Right lobe of liver (tissue), 6 donors: Measurements from ENCODE around the gene GALNT15. TPM values are rescaled to one million over a fixed set of nuclear protein-coding genes. Genes with fewer than 3 reads are reported as not detected.

ENCODE experiments used
- ATAC-seq, 4 donors: fragments of 200-7000 bp; cut with Tn5 transposase; one replicate each; pipeline ENCODE4 v1.9.1; 2020; ENCODE audit warnings: mild to moderate bottlenecking in 4 of 4, moderate library complexity in 4 of 4
- DNase-seq, 3 donors: peaks; one replicate each; pipeline ENCODE4 v3.0.0-alpha.2; 2020
- H3K27ac ChIP-seq, 3 donors: fragments of 200-600 bp; one replicate each; pipeline ENCODE4 v1.8.0; 2022
- H3K27me3 ChIP-seq, 2 donors: fragments of 200-600 bp; one replicate each; pipeline ENCODE4 v1.8.0; 2022
- H3K36me3 ChIP-seq, 4 donors: fragments of 200-600 bp; sonication (generic) in 1 of 4; one replicate each; pipeline versions ENCODE4 v1.5.1 to v1.8.0; 2017 to 2022; ENCODE audit warnings: control low read depth in 1 of 4
- H3K4me1 ChIP-seq, 4 donors: fragments of 200-600 bp; sonication (generic) in 1 of 4; one replicate each; pipeline versions ENCODE4 v1.5.1 to v1.8.0; 2017 to 2022; ENCODE audit warnings: control low read depth in 1 of 4
- H3K4me3 ChIP-seq, 3 donors: fragments of 200-600 bp; one replicate each; pipeline ENCODE4 v1.8.0; 2022
- H3K9me3 ChIP-seq, 4 donors: fragments of 200-600 bp; sonication (generic) in 1 of 4; one replicate each; pipeline versions ENCODE4 v1.5.1 to v1.8.0; 2017 to 2022; ENCODE audit warnings: control low read depth in 1 of 4
- CTCF ChIP-seq, 4 donors: fragments of 200-600 bp in 3 of 4; fragments of 450-650 bp in 1 of 4; IDR thresholded peaks; one replicate each; pipeline versions ENCODE4 v1.5.1 to v1.8.0; 2016 to 2022; ENCODE audit warnings: antibody characterized with exemption in 4 of 4, mild to moderate bottlenecking in 2 of 4
- POLR2A ChIP-seq: fragments of 450-650 bp; IDR thresholded peaks from one replicate; pipeline ENCODE4 v1.6.1; 2017; ENCODE audit warnings: antibody characterized with exemption, mild to moderate bottlenecking
- WGBS: methylation state at CpG from one replicate; pipeline ENCODE4 v1.1.6; 2018; ENCODE audit warnings: low coverage, low lambda C conversion rate; ENCODE audit not compliant: insufficient coverage; ENCODE audit errors: missing lambda C conversion rate; 5-methylcytosine and 5-hydroxymethylcytosine counted together
- intact Hi-C, 2 donors: fragments of 100-400 bp; cut with DNase I; formaldehyde crosslinking; loops; one replicate each; pipeline versions ENCODE4 v1.11.2 to v1.14.1; 2022
- total RNA-seq, 6 experiments: library from RNA; depleted of rRNA in 2 of 6; stranded (reverse); fragments of >200 nt in 2 of 6; fragmentation: NEBNext Ultra II Directional in 3 of 6; extraction: Animal tissue kit (Norgen Biotek cat#: 25700) in 3 of 6; gene quantifications; one replicate each; pipeline versions ENCODE4 v1.1.0 to v1.2.4, GENCODE V29; 2016 to 2023
- donor health status: DM: no; HTN: yes; CAD: no.
- donor health status: DM: no; HTN: no; CAD: no.
- donor health status: DM: no; HTN: no; CAD: no.
- donor health status: DM: no; HTN: yes; CAD: no.
- donor health status: DM: no; HTN: yes; CAD: no.

GALNT15 gene
- total RNA-seq, 6 experiments from 2014 or later = 2.0 to 9.2 (median 4.0) TPM

- H3K27ac ChIP-seq = no peak overlapping the region
- no peaks in the 10 kb centered on the region for H3K9me3 ChIP-seq
- ATAC-seq (no peak), DNase-seq (no peak)
- no peak overlapping the region for H3K4me3 ChIP-seq
- no peak for TF ChIP-seq POLR2A
- no peak for TF ChIP-seq CTCF (IDR thresholded peaks at IDR 0.05)
- no peaks in the 10 kb centered on the region for H3K4me1 ChIP-seq
- intact Hi-C loops = no loop called here
- no peaks in the 10 kb centered on the region for H3K36me3 ChIP-seq
- H3K27me3 ChIP-seq = no peaks in the 10 kb centered on the region
- 86% methylated on average over 4 of the region's 6 CpGs for WGBS
Measured at GRCh38 chr3:16137977-16138376, 36.5 kb upstream of the GALNT15 start.

GRCh38 chr3:16140116-16140893 is 34.2 kb upstream of the GALNT15 start:
- Histone ChIP-seq H3K27ac (peak overlapping the region in 1 of 3 donors; percentile 57), H3K27me3 (no peaks in the 10 kb centered on the region), H3K4me3 (no peak overlapping the region), H3K9me3 (no peaks in the 10 kb centered on the region), H3K4me1 (no peaks in the 10 kb centered on the region), H3K36me3 (no peaks in the 10 kb centered on the region)
- intact Hi-C loops = no loop called here
- no peak for DNase-seq
- TF ChIP-seq CTCF (IDR thresholded peaks at IDR 0.05) (no peak), POLR2A (no peak)
- peak in 2 of 4 donors; percentile 64 to 67 for ATAC-seq
- WGBS = 57% methylated on average over 4 of the region's 6 CpGs

- intact Hi-C loops = no loop called here
- ATAC-seq = no peak
- H3K36me3 ChIP-seq = no peaks in the 10 kb centered on the region
- no peak for DNase-seq
- no peak for TF ChIP-seq POLR2A
- TF ChIP-seq CTCF (IDR thresholded peaks at IDR 0.05) = no peak
- H3K4me3 ChIP-seq = no peak overlapping the region
- H3K9me3 ChIP-seq = no peaks in the 10 kb centered on the region
- no peak overlapping the region for H3K27ac ChIP-seq
- no peaks in the 10 kb centered on the region for H3K4me1 ChIP-seq
- no peaks in the 10 kb centered on the region for H3K27me3 ChIP-seq
- 81% methylated on average over 2 of the region's 2 CpGs for WGBS
Measured at GRCh38 chr3:16140894-16141285, 33.6 kb upstream of the GALNT15 start.

DNA sequence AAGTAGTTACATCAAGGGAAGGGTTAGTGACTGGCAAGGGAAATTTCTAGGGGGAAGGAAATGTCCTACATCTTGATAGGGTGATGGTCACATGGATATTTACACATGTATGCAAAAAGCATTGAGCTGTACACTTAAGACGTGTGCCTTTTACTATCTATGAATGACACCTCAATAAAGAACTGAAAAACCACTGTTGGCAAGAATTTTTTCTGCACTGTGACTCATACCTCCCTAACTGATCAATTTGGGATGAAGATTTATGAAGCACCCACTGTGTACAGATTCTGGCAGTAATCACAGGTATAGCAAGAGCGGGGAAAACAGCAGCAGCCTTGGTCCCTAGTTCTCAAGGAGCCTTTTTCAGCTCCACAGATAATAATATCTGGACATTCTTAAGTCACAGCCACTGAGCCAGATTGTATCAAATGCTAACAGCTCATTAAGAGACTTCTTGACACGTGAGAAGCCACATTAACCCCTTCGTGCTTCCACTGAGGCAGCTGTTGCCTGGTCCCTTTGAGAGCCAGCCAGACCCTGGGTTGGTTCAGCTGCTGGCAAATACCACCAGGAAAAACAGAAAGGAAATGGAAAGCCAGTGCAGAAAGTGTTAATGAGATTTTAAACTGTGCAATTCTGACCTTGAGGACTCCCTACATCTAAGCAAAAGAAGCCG is 32.0 kb upstream of the GALNT15 start:
- intact Hi-C loops = no loop called here
- Histone ChIP-seq H3K9me3 (no peaks in the 10 kb centered on the region), H3K27ac (no peak overlapping the region), H3K27me3 (no peaks in the 10 kb centered on the region), H3K36me3 (no peaks in the 10 kb centered on the region), H3K4me3 (no peak overlapping the region), H3K4me1 (no peaks in the 10 kb centered on the region)
- no peak for ATAC-seq
- DNase-seq = no peak
- WGBS = 76% methylated on average over 5 of the region's 5 CpGs
- TF ChIP-seq CTCF (IDR thresholded peaks at IDR 0.05) (no peak), POLR2A (no peak)
